Measurements from ENCODE around the gene ATG9A.

The ATG9A gene

DNA sequence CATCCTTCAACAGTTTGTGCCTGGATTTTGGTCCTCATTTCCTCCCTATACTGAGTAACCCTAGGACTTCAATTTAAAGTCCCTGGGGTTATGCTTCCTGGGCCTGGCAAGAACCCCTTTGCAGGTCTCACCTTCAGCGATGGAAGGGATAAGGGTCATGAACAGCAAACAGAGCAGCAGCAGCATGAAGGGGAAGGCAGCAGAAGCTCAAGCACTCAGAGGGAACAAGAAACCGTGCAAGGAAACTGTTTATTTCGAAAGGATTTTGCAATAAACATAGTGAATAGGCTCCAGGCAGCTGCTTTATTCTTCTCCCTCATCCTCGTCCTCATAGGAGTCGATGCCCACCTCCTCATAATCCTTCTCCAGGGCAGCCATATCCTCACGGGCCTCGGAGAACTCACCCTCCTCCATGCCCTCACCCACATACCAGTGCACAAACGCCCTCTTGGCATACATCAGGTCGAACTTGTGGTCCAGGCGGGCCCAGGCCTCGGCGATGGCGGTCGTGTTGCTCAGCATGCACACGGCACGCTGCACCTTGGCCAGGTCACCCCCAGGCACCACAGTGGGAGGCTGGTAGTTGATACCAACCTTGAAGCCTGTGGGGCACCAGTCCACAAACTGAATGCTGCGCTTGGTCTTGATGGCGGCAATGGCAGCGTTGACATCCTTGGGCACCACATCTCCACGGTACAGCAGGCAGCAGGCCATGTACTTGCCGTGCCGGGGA is 20.8 kb upstream of the ATG9A start:
- POLR2A ChIA-PET (ENCODE audit: low non-redundant PET), result interaction anchor here (0.6 to 4.9 kb wide), 6 partner anchors 23 to 356 kb away, joined by 3 to 35 read pairs (median 8); partner anchors contain the start of gene DNAJB2
- no peak for DNase-seq (ENCODE audit: low spot score)
- TF ChIP-seq, protein P1, sequence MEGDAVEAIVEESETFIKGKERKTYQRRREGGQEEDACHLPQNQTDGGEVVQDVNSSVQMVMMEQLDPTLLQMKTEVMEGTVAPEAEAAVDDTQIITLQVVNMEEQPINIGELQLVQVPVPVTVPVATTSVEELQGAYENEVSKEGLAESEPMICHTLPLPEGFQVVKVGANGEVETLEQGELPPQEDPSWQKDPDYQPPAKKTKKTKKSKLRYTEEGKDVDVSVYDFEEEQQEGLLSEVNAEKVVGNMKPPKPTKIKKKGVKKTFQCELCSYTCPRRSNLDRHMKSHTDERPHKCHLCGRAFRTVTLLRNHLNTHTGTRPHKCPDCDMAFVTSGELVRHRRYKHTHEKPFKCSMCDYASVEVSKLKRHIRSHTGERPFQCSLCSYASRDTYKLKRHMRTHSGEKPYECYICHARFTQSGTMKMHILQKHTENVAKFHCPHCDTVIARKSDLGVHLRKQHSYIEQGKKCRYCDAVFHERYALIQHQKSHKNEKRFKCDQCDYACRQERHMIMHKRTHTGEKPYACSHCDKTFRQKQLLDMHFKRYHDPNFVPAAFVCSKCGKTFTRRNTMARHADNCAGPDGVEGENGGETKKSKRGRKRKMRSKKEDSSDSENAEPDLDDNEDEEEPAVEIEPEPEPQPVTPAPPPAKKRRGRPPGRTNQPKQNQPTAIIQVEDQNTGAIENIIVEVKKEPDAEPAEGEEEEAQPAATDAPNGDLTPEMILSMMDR (conservative IDR thresholded peaks at IDR 0.05; ENCODE audit: low read depth), result no peak
- CTCF ChIA-PET, result interaction anchor here (0.6 to 2.7 kb wide), 3 partner anchors 28 to 49 kb away, joined by 3 to 22 read pairs (median 5); partner anchors contain the start of gene DNAJB2
- H3K27ac ChIP-seq, result peak overlapping the region; percentile 98

DNA sequence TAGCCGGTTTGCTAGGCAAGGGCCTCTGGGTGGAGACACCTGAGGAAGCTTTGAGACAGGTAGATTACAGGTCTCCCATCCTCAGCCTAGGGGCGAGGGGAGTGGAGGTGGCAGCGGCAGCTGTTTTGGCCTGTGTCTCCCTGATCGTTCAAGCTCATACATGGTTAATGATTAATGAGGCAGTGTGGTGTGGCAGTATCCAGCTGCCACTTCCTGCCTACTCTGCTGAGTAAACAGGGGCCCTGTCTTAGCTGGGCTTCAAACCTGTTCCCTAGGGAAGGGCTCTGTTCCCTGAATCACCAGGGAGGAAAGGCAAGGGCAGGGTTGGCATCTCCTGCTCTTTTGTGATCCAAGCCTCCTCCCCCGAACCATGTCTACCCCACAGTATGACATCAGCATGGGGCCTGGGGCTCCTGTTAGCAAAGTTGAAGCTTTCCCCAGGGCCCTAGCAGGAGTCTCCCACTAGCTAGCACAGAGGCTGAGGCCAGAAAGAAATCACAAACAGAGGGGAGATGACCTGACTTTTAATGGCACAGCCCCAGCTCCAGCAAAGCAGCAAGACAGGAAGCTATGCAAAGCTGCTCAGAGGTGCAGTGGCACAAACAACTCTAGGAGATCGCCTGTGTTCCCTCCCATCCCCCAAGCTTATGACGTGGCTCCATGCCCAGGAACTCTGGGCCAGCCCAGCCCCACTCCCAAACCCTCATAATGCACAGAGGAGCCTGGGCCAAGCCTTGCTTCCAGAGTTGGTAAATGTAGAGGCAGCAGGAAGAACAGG is 20.0 kb upstream of the ATG9A start:
- POLR2A ChIA-PET (ENCODE audit: low non-redundant PET), result interaction anchor here (0.6 to 2.1 kb wide), 8 partner anchors 20 to 355 kb away, joined by 3 to 14 read pairs (median 4); partner anchors contain the start of genes ANKZF1, ATG9A and DNAJB2
- TF ChIP-seq, protein P1 (conservative IDR thresholded peaks at IDR 0.05; ENCODE audit: low read depth), result no peak
- CTCF ChIA-PET, result interaction anchor here (0.8 to 2.7 kb wide), 5 partner anchors 19 to 50 kb away, joined by 3 to 22 read pairs (median 5); partner anchors contain the start of genes ANKZF1 and DNAJB2
- H3K27ac ChIP-seq, result peak overlapping the region; percentile 98
- DNase-seq (ENCODE audit: low spot score), result peak; percentile 81

DNA sequence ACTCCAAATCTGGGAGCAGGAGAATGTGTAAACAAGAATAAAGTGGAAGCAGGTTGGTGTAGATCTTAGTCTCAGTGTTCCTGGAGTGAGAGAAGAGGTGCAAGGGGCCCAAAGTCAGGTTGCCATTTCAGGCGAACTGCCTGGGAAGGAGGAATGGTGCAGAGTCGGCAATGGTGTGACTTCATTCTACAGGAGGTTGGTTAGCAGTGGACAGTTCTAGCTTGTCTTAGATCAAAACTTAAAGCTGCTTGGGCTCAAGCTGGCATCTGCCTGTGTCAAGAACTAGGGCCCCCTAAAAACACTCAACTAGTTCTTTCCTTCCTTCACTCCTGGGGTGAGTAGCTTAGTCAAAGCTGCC is 19.4 kb upstream of the ATG9A start:
- TF ChIP-seq, protein P1 (conservative IDR thresholded peaks at IDR 0.05; ENCODE audit: low read depth), result no peak
- peak overlapping the region; percentile 98 for H3K27ac ChIP-seq
- CTCF ChIA-PET, result interaction anchor here (0.8 to 2.7 kb wide), 5 partner anchors 19 to 50 kb away, joined by 3 to 22 read pairs (median 5); partner anchors contain the start of genes ANKZF1 and DNAJB2
- no peak for DNase-seq (ENCODE audit: low spot score)
- POLR2A ChIA-PET (ENCODE audit: low non-redundant PET), result interaction anchor here (0.6 to 2.1 kb wide), 6 partner anchors 19 to 67 kb away, joined by 3 to 14 read pairs (median 6); partner anchors contain the start of genes ANKZF1, ATG9A and DNAJB2

DNA sequence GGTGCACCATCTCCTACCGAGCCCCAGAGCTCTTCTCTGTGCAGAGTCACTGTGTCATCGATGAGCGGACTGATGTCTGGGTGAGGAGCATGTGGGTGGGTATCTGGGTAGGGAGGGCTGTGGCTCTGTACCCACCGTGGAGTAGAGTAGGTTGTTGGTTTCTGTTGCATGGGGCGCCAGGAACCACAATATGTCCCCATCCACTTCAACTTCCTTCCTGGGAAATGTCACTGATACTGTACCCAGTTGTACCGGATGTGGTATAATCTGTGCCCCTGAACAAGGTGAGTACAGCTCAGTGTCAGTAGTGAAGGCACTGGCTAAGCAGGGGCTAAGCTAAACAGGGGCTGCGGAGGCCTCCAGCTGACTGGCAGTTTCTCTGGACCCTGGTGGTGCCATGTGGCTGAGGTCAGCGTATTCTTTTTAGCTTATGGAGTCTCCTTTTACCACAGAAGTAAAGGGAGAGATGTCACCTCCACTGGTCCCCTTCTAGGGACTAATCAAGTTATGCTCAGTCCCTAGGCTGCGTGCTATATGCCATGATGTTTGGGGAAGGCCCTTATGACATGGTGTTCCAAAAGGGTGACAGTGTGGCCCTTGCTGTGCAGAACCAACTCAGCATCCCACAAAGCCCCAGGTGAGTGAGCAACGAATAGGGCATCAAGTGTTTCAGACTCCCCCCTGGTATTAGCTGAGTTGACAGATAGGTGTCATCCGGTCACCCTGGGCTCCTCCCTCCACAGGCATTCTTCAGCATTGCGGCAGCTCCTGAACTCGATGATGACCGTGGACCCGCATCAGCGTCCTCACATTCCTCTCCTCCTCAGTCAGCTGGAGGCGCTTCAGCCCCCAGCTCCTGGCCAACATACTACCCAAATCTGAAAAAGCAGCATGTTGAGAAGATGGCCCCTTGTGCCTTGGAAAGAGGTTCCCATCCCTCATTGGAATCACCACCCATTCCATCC is 18.5 kb upstream of the ATG9A start:
- ChIA-PET CTCF (interaction anchor here (0.6 to 2.7 kb wide), 3 partner anchors 30 to 51 kb away, joined by 3 to 22 read pairs (median 5); no protein-coding TSS in a partner anchor), POLR2A (ENCODE audit: low non-redundant PET) (interaction anchor here (0.8 to 1.9 kb wide), 2 partner anchors 30 to 39 kb away, joined by 3 to 12 read pairs; partner anchors contain the start of gene DNAJB2)
- TF ChIP-seq, protein P1 (conservative IDR thresholded peaks at IDR 0.05; ENCODE audit: low read depth), result no peak

DNA sequence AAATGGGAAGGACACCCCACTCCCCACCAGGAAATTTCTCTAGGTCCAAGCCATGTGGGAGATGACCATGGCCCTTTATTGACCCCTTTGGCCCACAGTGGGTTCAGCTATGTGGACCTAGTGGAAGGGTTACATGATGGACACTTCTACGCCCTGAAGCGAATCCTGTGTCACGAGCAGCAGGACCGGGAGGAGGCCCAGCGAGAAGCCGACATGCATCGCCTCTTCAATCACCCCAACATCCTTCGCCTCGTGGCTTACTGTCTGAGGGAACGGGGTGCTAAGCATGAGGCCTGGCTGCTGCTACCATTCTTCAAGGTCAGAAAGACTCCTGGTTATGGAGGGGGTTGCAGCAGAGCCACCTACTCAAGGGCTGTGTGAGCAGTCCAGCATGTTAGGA is 17.1 kb upstream of the ATG9A start:
- peak overlapping the region; percentile 98 for H3K27ac ChIP-seq
- DNase-seq (ENCODE audit: low spot score), result no peak
- POLR2A ChIA-PET (ENCODE audit: low non-redundant PET), result interaction anchor here (1.2 to 2.2 kb wide), 2 partner anchors 8 to 9 kb away, joined by 3 to 6 read pairs; no protein-coding TSS in a partner anchor
- CTCF ChIA-PET, result interaction anchor here (0.7 to 2.5 kb wide), 2 partner anchors 28 to 48 kb away, joined by 3 to 20 read pairs; no protein-coding TSS in a partner anchor
- TF ChIP-seq, protein P1 (conservative IDR thresholded peaks at IDR 0.05; ENCODE audit: low read depth), result no peak

More for the DNA sequence above, 18.5 kb upstream of the ATG9A start:
- DNase-seq (ENCODE audit: low spot score), result no peak
- peak overlapping the region; percentile 98 for H3K27ac ChIP-seq

All from RWPE1 (cell line).